ENCODE measurements around the gene KRTAP9-3. TPM values are rescaled to one million over a fixed set of nuclear protein-coding genes. Genes with fewer than 3 reads are reported as not detected.
"Not testable (repeated sequence)": the region's sequence is repeated elsewhere in the genome, so short reads cannot be mapped to it uniquely, and the experiment has no call there.

Gene KRTAP9-3
- total and polyA plus RNA-seq, 9 donors, result not detected

- WGBS (ENCODE audit: insufficient coverage), result no CpG with 5 or more reads among the region's 1 CpG
- H3K9me3 ChIP-seq (replicated peaks; ENCODE audit: control insufficient read depth, low read depth, low read length); DNase-seq: not testable (repeated sequence)
Measured at GRCh38 chr17:41271323-41271722, 39.1 kb downstream of the KRTAP9-3 start.

GRCh38 chr17:41271858-41272257 is 39.6 kb downstream of the KRTAP9-3 start:
- H3K27me3 ChIP-seq (ENCODE audit: control insufficient read depth, insufficient read depth, low read length), result no peaks in the 10 kb centered on the region
- DNase-seq, result no peak
- H3K4me3 ChIP-seq (ENCODE audit: low read length), result no peak overlapping the region
- no peak overlapping the region for H3K27ac ChIP-seq (ENCODE audit: low read length)
- H3K36me3 ChIP-seq (ENCODE audit: control insufficient read depth, insufficient read depth, low read length), result no peaks in the 10 kb centered on the region
- no peaks in the 10 kb centered on the region for H3K4me1 ChIP-seq (ENCODE audit: control insufficient read depth, insufficient read depth, low read length)
- WGBS (ENCODE audit: insufficient coverage), result no CpG with 5 or more reads among the region's 1 CpG
- H3K9me3 ChIP-seq (replicated peaks; ENCODE audit: control insufficient read depth, low read depth, low read length), result no peaks in the 10 kb centered on the region

More at GRCh38 chr17:41271323-41271722, 39.1 kb downstream of the KRTAP9-3 start:
- H3K4me3 ChIP-seq (ENCODE audit: low read length); H3K4me1 ChIP-seq (ENCODE audit: control insufficient read depth, insufficient read depth, low read length); H3K27ac ChIP-seq (ENCODE audit: low read length); H3K36me3 ChIP-seq (ENCODE audit: control insufficient read depth, insufficient read depth, low read length); H3K27me3 ChIP-seq (ENCODE audit: control insufficient read depth, insufficient read depth, low read length): not testable (repeated sequence)

DNA sequence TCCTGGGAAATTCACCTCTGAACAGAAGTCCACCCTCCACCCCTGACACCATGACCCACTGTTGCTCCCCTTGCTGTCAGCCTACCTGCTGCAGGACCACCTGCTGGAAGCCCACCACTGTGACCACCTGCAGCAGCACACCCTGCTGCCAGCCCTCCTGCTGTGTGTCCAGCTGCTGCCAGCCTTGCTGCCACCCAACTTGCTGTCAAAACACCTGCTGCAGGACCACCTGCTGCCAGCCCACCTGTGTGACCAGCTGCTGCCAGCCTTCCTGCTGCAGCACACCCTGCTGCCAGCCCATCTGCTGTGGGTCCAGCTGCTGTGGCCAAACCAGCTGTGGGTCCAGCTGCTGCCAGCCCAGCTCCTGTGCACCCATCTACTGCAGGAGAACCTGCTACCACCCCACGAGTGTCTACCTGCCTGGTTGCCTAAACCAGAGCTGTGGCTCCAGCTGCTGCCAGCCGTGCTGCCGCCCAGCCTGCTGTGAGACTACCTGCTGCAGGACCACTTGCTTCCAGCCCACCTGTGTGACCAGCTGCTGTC is 43.5 kb downstream of the KRTAP9-3 start, which contains the start of gene KRTAP9-7:
TSS of gene KRTAP9-7 (plus strand) at position 51 of the 543 bp plus-strand sequence. CDS start at position 51, 0 bp downstream.
- DNase-seq; H3K4me3 ChIP-seq (ENCODE audit: low read length); H3K9me3 ChIP-seq (replicated peaks; ENCODE audit: control insufficient read depth, low read depth, low read length): not testable (repeated sequence)

GRCh38 chr17:41278176-41278955 is 46.1 kb downstream of the KRTAP9-3 start:
- H3K27ac ChIP-seq (ENCODE audit: low read length), result no peak overlapping the region
- H3K36me3 ChIP-seq (ENCODE audit: control insufficient read depth, insufficient read depth, low read length), result no peaks in the 10 kb centered on the region
- no peak overlapping the region for H3K4me3 ChIP-seq (ENCODE audit: low read length)
- H3K27me3 ChIP-seq (ENCODE audit: control insufficient read depth, insufficient read depth, low read length), result no peaks in the 10 kb centered on the region
- DNase-seq, result no peak
- no peaks in the 10 kb centered on the region for H3K4me1 ChIP-seq (ENCODE audit: control insufficient read depth, insufficient read depth, low read length)
- WGBS (ENCODE audit: insufficient coverage), result no CpG with 5 or more reads among the region's 3 CpGs
- no peaks in the 10 kb centered on the region for H3K9me3 ChIP-seq (replicated peaks; ENCODE audit: control insufficient read depth, low read depth, low read length)

More for the DNA sequence above, 43.5 kb downstream of the KRTAP9-3 start, which contains the start of gene KRTAP9-7:
- H3K4me1 ChIP-seq (ENCODE audit: control insufficient read depth, insufficient read depth, low read length); H3K36me3 ChIP-seq (ENCODE audit: control insufficient read depth, insufficient read depth, low read length); H3K27me3 ChIP-seq (ENCODE audit: control insufficient read depth, insufficient read depth, low read length); H3K27ac ChIP-seq (ENCODE audit: low read length): not testable (repeated sequence)
- WGBS (ENCODE audit: insufficient coverage), result 76% methylated on average over 3 of the region's 3 CpGs

Other genes starting within 250 kb of the KRTAP9-3 start
Only the 30 nearest of the 42 such genes appear.
- gene KRTAP2-1, start 185.1 kb upstream of the KRTAP9-3 start, total RNA-seq, result not detected
- gene KRTAP2-1, start 185.1 kb upstream of the KRTAP9-3 start, polyA plus RNA-seq (ENCODE audit: insufficient read depth in 1 of 8, insufficient read length in 8 of 8, low replicate concordance in 1 of 8), result not detected
- gene KRTAP2-2, start 177.2 kb upstream of the KRTAP9-3 start, total RNA-seq, result not detected
- gene KRTAP2-2, start 177.2 kb upstream of the KRTAP9-3 start, polyA plus RNA-seq (ENCODE audit: insufficient read depth in 1 of 8, insufficient read length in 8 of 8, low replicate concordance in 1 of 8), result not detected
- not detected for gene KRTAP2-3, start 172.3 kb upstream of the KRTAP9-3 start, total RNA-seq
- not detected for gene KRTAP2-3, start 172.3 kb upstream of the KRTAP9-3 start, polyA plus RNA-seq (ENCODE audit: insufficient read depth in 1 of 8, insufficient read length in 8 of 8, low replicate concordance in 1 of 8)
- not detected for gene KRTAP2-4, start 166.6 kb upstream of the KRTAP9-3 start, total RNA-seq
- not detected for gene KRTAP2-4, start 166.6 kb upstream of the KRTAP9-3 start, polyA plus RNA-seq (ENCODE audit: insufficient read depth in 1 of 8, insufficient read length in 8 of 8, low replicate concordance in 1 of 8)
- not detected for gene KRTAP4-7, start 148.3 kb upstream of the KRTAP9-3 start, total RNA-seq
- gene KRTAP4-7, start 148.3 kb upstream of the KRTAP9-3 start, polyA plus RNA-seq (ENCODE audit: insufficient read depth in 1 of 8, insufficient read length in 8 of 8, low replicate concordance in 1 of 8), result not detected
- gene KRTAP4-8, start 134.3 kb upstream of the KRTAP9-3 start, total RNA-seq, result not detected
- not detected for gene KRTAP4-8, start 134.3 kb upstream of the KRTAP9-3 start, polyA plus RNA-seq (ENCODE audit: insufficient read depth in 1 of 8, insufficient read length in 8 of 8, low replicate concordance in 1 of 8)
- not detected for gene KRTAP4-16, start 130.2 kb upstream of the KRTAP9-3 start, total RNA-seq
- not detected for gene KRTAP4-16, start 130.2 kb upstream of the KRTAP9-3 start, polyA plus RNA-seq (ENCODE audit: insufficient read depth in 1 of 8, insufficient read length in 8 of 8, low replicate concordance in 1 of 8)
- gene KRTAP4-9, start 127.1 kb upstream of the KRTAP9-3 start, total RNA-seq, result not detected
- gene KRTAP4-9, start 127.1 kb upstream of the KRTAP9-3 start, polyA plus RNA-seq (ENCODE audit: insufficient read depth in 1 of 8, insufficient read length in 8 of 8, low replicate concordance in 1 of 8), result under 1 TPM in 1 of 8 donors, not detected in 7; 0.31 TPM
- gene KRTAP4-11, start 114.1 kb upstream of the KRTAP9-3 start, total RNA-seq, result not detected
- gene KRTAP4-11, start 114.1 kb upstream of the KRTAP9-3 start, polyA plus RNA-seq (ENCODE audit: insufficient read depth in 1 of 8, insufficient read length in 8 of 8, low replicate concordance in 1 of 8), result not detected
- not detected for gene KRTAP4-12, start 108.3 kb upstream of the KRTAP9-3 start, total RNA-seq
- gene KRTAP4-12, start 108.3 kb upstream of the KRTAP9-3 start, polyA plus RNA-seq (ENCODE audit: insufficient read depth in 1 of 8, insufficient read length in 8 of 8, low replicate concordance in 1 of 8), result not detected
- not detected for gene KRTAP4-6, start 91.9 kb upstream of the KRTAP9-3 start, total RNA-seq
- gene KRTAP4-6, start 91.9 kb upstream of the KRTAP9-3 start, polyA plus RNA-seq (ENCODE audit: insufficient read depth in 1 of 8, insufficient read length in 8 of 8, low replicate concordance in 1 of 8), result not detected
- gene KRTAP4-5, start 82.6 kb upstream of the KRTAP9-3 start, total RNA-seq, result not detected
- not detected for gene KRTAP4-5, start 82.6 kb upstream of the KRTAP9-3 start, polyA plus RNA-seq (ENCODE audit: insufficient read depth in 1 of 8, insufficient read length in 8 of 8, low replicate concordance in 1 of 8)
- not detected for gene KRTAP4-4, start 71.7 kb upstream of the KRTAP9-3 start, total RNA-seq
- not detected for gene KRTAP4-4, start 71.7 kb upstream of the KRTAP9-3 start, polyA plus RNA-seq (ENCODE audit: insufficient read depth in 1 of 8, insufficient read length in 8 of 8, low replicate concordance in 1 of 8)
- not detected for gene KRTAP4-3, start 64.2 kb upstream of the KRTAP9-3 start, total RNA-seq
- gene KRTAP4-3, start 64.2 kb upstream of the KRTAP9-3 start, polyA plus RNA-seq (ENCODE audit: insufficient read depth in 1 of 8, insufficient read length in 8 of 8, low replicate concordance in 1 of 8), result not detected
- gene KRTAP4-2, start 54.2 kb upstream of the KRTAP9-3 start, total RNA-seq, result not detected
- gene KRTAP4-2, start 54.2 kb upstream of the KRTAP9-3 start, polyA plus RNA-seq (ENCODE audit: insufficient read depth in 1 of 8, insufficient read length in 8 of 8, low replicate concordance in 1 of 8), result not detected
- gene KRTAP4-1, start 47.5 kb upstream of the KRTAP9-3 start, total RNA-seq, result not detected
- not detected for gene KRTAP4-1, start 47.5 kb upstream of the KRTAP9-3 start, polyA plus RNA-seq (ENCODE audit: insufficient read depth in 1 of 8, insufficient read length in 8 of 8, low replicate concordance in 1 of 8)
- not detected for gene KRTAP9-1, start 42.6 kb upstream of the KRTAP9-3 start, total RNA-seq
- gene KRTAP9-1, start 42.6 kb upstream of the KRTAP9-3 start, polyA plus RNA-seq (ENCODE audit: insufficient read depth in 1 of 8, insufficient read length in 8 of 8, low replicate concordance in 1 of 8), result not detected
- not detected for gene KRTAP9-2, start 5.8 kb upstream of the KRTAP9-3 start, total RNA-seq
- not detected for gene KRTAP9-2, start 5.8 kb upstream of the KRTAP9-3 start, polyA plus RNA-seq (ENCODE audit: insufficient read depth in 1 of 8, insufficient read length in 8 of 8, low replicate concordance in 1 of 8)
- gene KRTAP9-8, start 5.5 kb downstream of the KRTAP9-3 start, total RNA-seq, result not detected
- gene KRTAP9-8, start 5.5 kb downstream of the KRTAP9-3 start, polyA plus RNA-seq (ENCODE audit: insufficient read depth in 1 of 8, insufficient read length in 8 of 8, low replicate concordance in 1 of 8), result not detected
- not detected for gene KRTAP9-4, start 17.2 kb downstream of the KRTAP9-3 start, total RNA-seq
- gene KRTAP9-4, start 17.2 kb downstream of the KRTAP9-3 start, polyA plus RNA-seq (ENCODE audit: insufficient read depth in 1 of 8, insufficient read length in 8 of 8, low replicate concordance in 1 of 8), result not detected
- gene KRTAP9-9, start 22.9 kb downstream of the KRTAP9-3 start, total RNA-seq, result not detected
- not detected for gene KRTAP9-9, start 22.9 kb downstream of the KRTAP9-3 start, polyA plus RNA-seq (ENCODE audit: insufficient read depth in 1 of 8, insufficient read length in 8 of 8, low replicate concordance in 1 of 8)
- gene KRTAP9-6, start 32.9 kb downstream of the KRTAP9-3 start, total RNA-seq, result not detected
- under 1 TPM in 5 of 8 donors, not detected in 3; 0.13 to 0.22 (median 0.19) TPM for gene KRTAP9-6, start 32.9 kb downstream of the KRTAP9-3 start, polyA plus RNA-seq (ENCODE audit: insufficient read depth in 1 of 8, insufficient read length in 8 of 8, low replicate concordance in 1 of 8)
- gene KRTAP9-7, start 43.2 kb downstream of the KRTAP9-3 start, total RNA-seq, result not detected
- gene KRTAP9-7, start 43.2 kb downstream of the KRTAP9-3 start, polyA plus RNA-seq (ENCODE audit: insufficient read depth in 1 of 8, insufficient read length in 8 of 8, low replicate concordance in 1 of 8), result not detected
- not detected for gene KRTAP29-1, start 70.4 kb downstream of the KRTAP9-3 start, total RNA-seq
- gene KRTAP29-1, start 70.4 kb downstream of the KRTAP9-3 start, polyA plus RNA-seq (ENCODE audit: insufficient read depth in 1 of 8, insufficient read length in 8 of 8, low replicate concordance in 1 of 8), result not detected
- gene KRTAP16-1, start 76.9 kb downstream of the KRTAP9-3 start, total RNA-seq, result not detected
- gene KRTAP16-1, start 76.9 kb downstream of the KRTAP9-3 start, polyA plus RNA-seq (ENCODE audit: insufficient read depth in 1 of 8, insufficient read length in 8 of 8, low replicate concordance in 1 of 8), result not detected
- gene KRTAP17-1, start 83.3 kb downstream of the KRTAP9-3 start, total RNA-seq, result not detected
- not detected for gene KRTAP17-1, start 83.3 kb downstream of the KRTAP9-3 start, polyA plus RNA-seq (ENCODE audit: insufficient read depth in 1 of 8, insufficient read length in 8 of 8, low replicate concordance in 1 of 8)
- gene KRT33A, start 118.4 kb downstream of the KRTAP9-3 start, total RNA-seq, result not detected
- gene KRT33A, start 118.4 kb downstream of the KRTAP9-3 start, polyA plus RNA-seq (ENCODE audit: insufficient read depth in 1 of 8, insufficient read length in 8 of 8, low replicate concordance in 1 of 8), result not detected
- 0.09 TPM for gene KRT33B, start 137.4 kb downstream of the KRTAP9-3 start, total RNA-seq
- under 1 TPM; 0.08 to 0.37 (median 0.19) TPM for gene KRT33B, start 137.4 kb downstream of the KRTAP9-3 start, polyA plus RNA-seq (ENCODE audit: insufficient read depth in 1 of 8, insufficient read length in 8 of 8, low replicate concordance in 1 of 8)
- not detected for gene KRT34, start 149.9 kb downstream of the KRTAP9-3 start, total RNA-seq
- not detected for gene KRT34, start 149.9 kb downstream of the KRTAP9-3 start, polyA plus RNA-seq (ENCODE audit: insufficient read depth in 1 of 8, insufficient read length in 8 of 8, low replicate concordance in 1 of 8)
- 3.3 TPM for gene KRT31, start 165.2 kb downstream of the KRTAP9-3 start, total RNA-seq
- gene KRT31, start 165.2 kb downstream of the KRTAP9-3 start, polyA plus RNA-seq (ENCODE audit: insufficient read depth in 1 of 8, insufficient read length in 8 of 8, low replicate concordance in 1 of 8), result 1 to 10 TPM; 3.9 to 6.4 (median 5.7) TPM